Keratinocyte (primary cell): Measurements from ENCODE around the gene CYP2A6. TPM values are rescaled to one million over a fixed set of nuclear protein-coding genes. Genes with fewer than 3 reads are reported as not detected.

Experiments
- DNase-seq: peaks from one replicate; pipeline ENCODE4 v3.0.0-alpha.2; 2011; ENCODE audit warnings: low read depth, missing footprints, low spot score
- FAIRE-seq: peaks from 2 replicates; lab custom pipeline; 2011; peaks lifted over from hg19 to GRCh38; lab: Jason Lieb, UNC
- H2AFZ ChIP-seq: 2 replicates; pipeline ENCODE4 v1.6.0; 2012; ENCODE audit warnings: low read length, control low read depth, inconsistent platforms; ENCODE audit not compliant: control insufficient read depth
- H3K27ac ChIP-seq: 2 replicates; pipeline ENCODE4 v1.5.1; 2011; ENCODE audit warnings: low read length; ENCODE audit not compliant: control insufficient read depth, insufficient read depth
- H3K27me3 ChIP-seq: 3 replicates; pipeline ENCODE4 v1.6.0; 2011; ENCODE audit warnings: low read length; ENCODE audit not compliant: control insufficient read depth, insufficient read depth; ENCODE audit errors: extremely low read depth
- H3K36me3 ChIP-seq, 2 experiments: 2 replicates in 1 of 2; 3 replicates in 1 of 2; pipeline ENCODE4 v1.5.1; 2011; ENCODE audit warnings: low read length in 2 of 2, mild to moderate bottlenecking in 1 of 2; ENCODE audit not compliant: control insufficient read depth in 2 of 2, insufficient read depth in 2 of 2; ENCODE audit errors: extremely low read depth in 1 of 2
- H3K4me1 ChIP-seq: 3 replicates; pipeline ENCODE4 v1.5.1; 2011; ENCODE audit warnings: low read length; ENCODE audit not compliant: control insufficient read depth, insufficient read depth; ENCODE audit errors: extremely low read depth
- H3K4me2 ChIP-seq: 3 replicates; pipeline ENCODE4 v1.6.0; 2011; ENCODE audit warnings: low read depth, low read length; ENCODE audit not compliant: control insufficient read depth, insufficient read depth; ENCODE audit errors: extremely low read depth
- H3K4me3 ChIP-seq, 3 experiments: fragments of 200-600 bp in 1 of 3; sonication (generic) in 1 of 3; 2 replicates in 2 of 3; 3 replicates in 1 of 3; pipeline ENCODE4 v1.5.1; 2011 to 2016; ENCODE audit warnings: low read length in 3 of 3, mild to moderate bottlenecking in 3 of 3, control low read depth in 2 of 3, inconsistent platforms in 1 of 3, low read depth in 1 of 3, mixed read lengths in 1 of 3, mixed run types in 1 of 3, moderate library complexity in 1 of 3; ENCODE audit not compliant: control insufficient read depth in 2 of 3, insufficient read depth in 2 of 3; ENCODE audit errors: extremely low read depth in 1 of 3
- H3K79me2 ChIP-seq: 2 replicates; pipeline ENCODE4 v1.6.0; 2012; ENCODE audit warnings: low read length; ENCODE audit not compliant: control insufficient read depth, insufficient read depth
- H3K9ac ChIP-seq: 3 replicates; pipeline ENCODE4 v1.6.0; 2011; ENCODE audit warnings: low read length; ENCODE audit not compliant: control insufficient read depth, insufficient read depth; ENCODE audit errors: extremely low read depth
- H3K9me1 ChIP-seq: 3 replicates; pipeline ENCODE4 v1.6.0; 2011; ENCODE audit warnings: low read length; ENCODE audit not compliant: control insufficient read depth, insufficient read depth; ENCODE audit errors: extremely low read depth
- H3K9me3 ChIP-seq: 2 replicates; pipeline ENCODE4 v1.5.1; 2012; ENCODE audit warnings: low read depth, low read length; ENCODE audit not compliant: control insufficient read depth
- H4K20me1 ChIP-seq: 3 replicates; pipeline ENCODE4 v1.6.0; 2011; ENCODE audit warnings: low read length; ENCODE audit not compliant: control insufficient read depth, insufficient read depth; ENCODE audit errors: extremely low read depth
- CTCF ChIP-seq, 3 experiments: IDR thresholded peaks in 1 of 3; conservative IDR thresholded peaks in 1 of 3; optimal IDR thresholded peaks in 1 of 3; 2 replicates in 2 of 3; 3 replicates in 1 of 3; pipeline versions ENCODE3 to v1.5.1; 2011; ENCODE audit warnings: low read length in 3 of 3, mild to moderate bottlenecking in 3 of 3, moderate library complexity in 2 of 3, control low read depth in 1 of 3, inconsistent platforms in 1 of 3; ENCODE audit not compliant: insufficient read depth in 2 of 3; ENCODE audit errors: extremely low read depth in 1 of 3
- EZH2 ChIP-seq: IDR thresholded peaks from one replicate; pipeline ENCODE4 v1.6.1; 2012; ENCODE audit warnings: inconsistent platforms, mild to moderate bottlenecking, low read length, moderate library complexity
- dilution Hi-C: fragments of 300-500 bp; cut with MboI; formaldehyde crosslinking; loops from one replicate; pipeline ENCODE4 v1.7.0; 2020; ENCODE audit warnings: low sequenced_read_pairs; ENCODE audit not compliant: extremely low pct_ligation_motif_present
- polyA plus RNA-seq, 5 experiments: library from polyadenylated mRNA; depleted of rRNA in 3 of 5; stranded (reverse) in 3 of 5; stranded (forward) in 1 of 5; unstranded in 1 of 5; fragments of >200 nt; gene quantifications; 1 replicate in 1 of 5; 2 replicates in 3 of 5; 3 replicates in 1 of 5; pipeline versions ENCODE4 v1.2.1 to v1.2.3, GENCODE V29; 2011 to 2012; ENCODE audit warnings: missing spikeins in 2 of 5, low read depth in 1 of 5, low replicate concordance in 1 of 5

The CYP2A6 gene
- polyA plus RNA-seq, 1 donor (not counting 4 experiments of a cell fraction or from before 2014, with no cell fraction given): not detected

- Histone ChIP-seq H2AFZ (no peak overlapping the region), H3K4me1 (no peaks in the 10 kb centered on the region), H3K27ac (no peak overlapping the region), H3K27me3 (no peaks in the 10 kb centered on the region), H3K4me3 (no peak overlapping the region), H3K9me1 (no peaks in the 10 kb centered on the region), H3K9me3 (no peaks in the 10 kb centered on the region), H3K36me3 (no peaks in the 10 kb centered on the region), H3K79me2 (no peaks in the 10 kb centered on the region), H4K20me1 (no peaks in the 10 kb centered on the region), H3K9ac (no peak overlapping the region), H3K4me2 (no peak overlapping the region)
- no peak for FAIRE-seq
- no peak for DNase-seq
- TF ChIP-seq EZH2 (no peak), CTCF (optimal IDR thresholded peaks at IDR 0.05 in 1 of 3, IDR thresholded peaks at IDR 0.05 in 1 of 3, conservative IDR thresholded peaks at IDR 0.05 in 1 of 3; ENCODE audit: extremely low read depth in 1 of 3, insufficient read depth in 2 of 3, low read length in 3 of 3) (no peak)
- dilution Hi-C loops: no loop called here
Measured at GRCh38 chr19:40896418-40896796, 46.2 kb upstream of the CYP2A6 start.

- H3K27ac ChIP-seq: no peak overlapping the region
- DNase-seq (no peak), FAIRE-seq (no peak)
- TF ChIP-seq CTCF (optimal IDR thresholded peaks at IDR 0.05 in 1 of 3, IDR thresholded peaks at IDR 0.05 in 1 of 3, conservative IDR thresholded peaks at IDR 0.05 in 1 of 3; ENCODE audit: extremely low read depth in 1 of 3, insufficient read depth in 2 of 3, low read length in 3 of 3) (no peak), EZH2 (no peak)
- H3K4me2 ChIP-seq: no peak overlapping the region
- no peaks in the 10 kb centered on the region for H4K20me1 ChIP-seq
- no peaks in the 10 kb centered on the region for H3K9me1 ChIP-seq
- dilution Hi-C loops: no loop called here
- no peak overlapping the region for H3K4me3 ChIP-seq
- H3K4me1 ChIP-seq: no peaks in the 10 kb centered on the region
- no peak overlapping the region for H3K9ac ChIP-seq
- no peaks in the 10 kb centered on the region for H3K27me3 ChIP-seq
- no peaks in the 10 kb centered on the region for H3K79me2 ChIP-seq
- no peaks in the 10 kb centered on the region for H3K9me3 ChIP-seq
- H2AFZ ChIP-seq: no peak overlapping the region
- H3K36me3 ChIP-seq: no peaks in the 10 kb centered on the region
Measured at GRCh38 chr19:40893112-40893511, 42.9 kb upstream of the CYP2A6 start.
